IMR-90 (cell line): ENCODE results near the gene HMBS. TPM values are rescaled to one million over a fixed set of nuclear protein-coding genes. Genes with fewer than 3 reads are reported as not detected.

Experiments
- ATAC-seq: fragments of 200-7000 bp; cut with Tn5 transposase; 2 replicates; pipeline ENCODE4 v1.9.1; 2020; ENCODE audit warnings: low read depth, mild to moderate bottlenecking, moderate library complexity
- BruUV-seq: library from RNA; stranded (reverse); fragments of 400-500 nt; replicated peaks from 2 replicates; lab custom pipeline; 2021; lab: Mats Ljungman, UMichigan
- CTCF ChIA-PET: fragments of 300-600 bp; formaldehyde crosslinking; extraction: SDS; loops from one replicate; lab custom pipeline; 2021; ENCODE audit warnings: antibody characterized with exemption; lab: Yijun Ruan, JAX
- POLR2A ChIA-PET: fragments of 300-600 bp; sonication (Branson Sonifier 250); formaldehyde crosslinking; loops from one replicate; lab custom pipeline; 2022; ENCODE audit warnings: antibody characterized with exemption; ENCODE audit not compliant: unreplicated experiment; lab: Charles Lee
- DNase-seq: peaks from one replicate; pipeline ENCODE4 v3.0.0; 2013
- H2AFZ ChIP-seq: replicated peaks from 2 replicates; pipeline ENCODE3; 2013; ENCODE audit warnings: low read length, mild to moderate bottlenecking; ENCODE audit not compliant: poor library complexity
- H2AK5ac ChIP-seq: 2 replicates; pipeline ENCODE4 v1.6.1; 2013; ENCODE audit warnings: low read depth, low read length, inconsistent platforms
- H2AK9ac ChIP-seq: replicated peaks from 2 replicates; pipeline ENCODE3; 2013; ENCODE audit warnings: mild to moderate bottlenecking, low read depth, low read length, moderate library complexity; ENCODE audit not compliant: poor library complexity
- H2BK120ac ChIP-seq: 2 replicates; pipeline ENCODE4 v1.6.1; 2013; ENCODE audit warnings: low read depth, low read length, inconsistent platforms
- H2BK15ac ChIP-seq: 3 replicates; pipeline ENCODE4 v1.6.1; 2013; ENCODE audit warnings: low read depth, low read length, inconsistent platforms
- H2BK20ac ChIP-seq: 2 replicates; pipeline ENCODE4 v1.6.1; 2013; ENCODE audit warnings: low read depth, mild to moderate bottlenecking, inconsistent platforms, low read length, moderate library complexity
- H2BK5ac ChIP-seq: 2 replicates; pipeline ENCODE4 v1.6.1; 2013; ENCODE audit warnings: mild to moderate bottlenecking, low read depth, low read length, inconsistent platforms; ENCODE audit not compliant: poor library complexity, severe bottlenecking
- H3K14ac ChIP-seq: replicated peaks from 2 replicates; pipeline ENCODE4 v1.6.1; 2013; ENCODE audit warnings: low read depth, low read length, inconsistent platforms
- H3K18ac ChIP-seq: 2 replicates; pipeline ENCODE4 v1.6.1; 2013; ENCODE audit warnings: low read depth, low read length, control low read depth
- H3K23ac ChIP-seq: 2 replicates; pipeline ENCODE4 v1.6.1; 2013; ENCODE audit warnings: low read depth, low read length, inconsistent platforms
- H3K27ac ChIP-seq: 2 replicates; pipeline ENCODE4 v1.5.1; 2013; ENCODE audit warnings: mild to moderate bottlenecking, control low read depth, low read length; ENCODE audit not compliant: insufficient read depth
- H3K27me3 ChIP-seq: 2 replicates; pipeline ENCODE4 v1.6.1; 2013; ENCODE audit warnings: low read length; ENCODE audit not compliant: control insufficient read depth, insufficient read depth
- H3K36me3 ChIP-seq: 2 replicates; pipeline ENCODE4 v1.6.1; 2013; ENCODE audit warnings: low read length, mixed read lengths; ENCODE audit not compliant: control insufficient read depth, insufficient read depth
- H3K4ac ChIP-seq: 2 replicates; pipeline ENCODE4 v1.6.1; 2013; ENCODE audit warnings: low read depth, low read length, inconsistent platforms
- H3K4me1 ChIP-seq: 2 replicates; pipeline ENCODE4 v1.6.1; 2013; ENCODE audit warnings: low read length, mixed read lengths; ENCODE audit not compliant: control insufficient read depth, insufficient read depth
- H3K4me2 ChIP-seq: 2 replicates; pipeline ENCODE4 v1.6.1; 2013; ENCODE audit warnings: low read depth, mild to moderate bottlenecking, control low read depth, low read length, moderate library complexity
- H3K4me3 ChIP-seq: 2 replicates; pipeline ENCODE4 v1.5.1; 2013; ENCODE audit warnings: low read depth, mild to moderate bottlenecking, control low read depth, low read length, moderate library complexity; ENCODE audit not compliant: insufficient read depth
- H3K56ac ChIP-seq: 2 replicates; pipeline ENCODE4 v1.6.1; 2013; ENCODE audit warnings: low read length, inconsistent platforms; ENCODE audit not compliant: insufficient read depth; ENCODE audit errors: extremely low read depth
- H3K79me1 ChIP-seq, 2 experiments: 2 replicates each; pipeline ENCODE4 v1.6.1; 2013; ENCODE audit warnings: low read length in 2 of 2, inconsistent platforms in 1 of 2, low read depth in 1 of 2
- H3K9ac ChIP-seq: 2 replicates; pipeline ENCODE4 v1.6.1; 2013; ENCODE audit warnings: low read depth, low read length, control low read depth
- H3K9me1 ChIP-seq: 2 replicates; pipeline ENCODE4 v1.6.1; 2013; ENCODE audit warnings: low read length, inconsistent platforms; ENCODE audit not compliant: insufficient read depth
- H3K9me3 ChIP-seq: 2 replicates; pipeline ENCODE4 v1.6.1; 2013; ENCODE audit warnings: low read length; ENCODE audit not compliant: control insufficient read depth, insufficient read depth
- H4K20me1 ChIP-seq: 2 replicates; pipeline ENCODE4 v1.6.1; 2013; ENCODE audit warnings: low read length, inconsistent platforms; ENCODE audit not compliant: insufficient read depth
- H4K5ac ChIP-seq: 2 replicates; pipeline ENCODE4 v1.6.1; 2013; ENCODE audit warnings: mild to moderate bottlenecking, low read depth, low read length, control low read depth
- H4K8ac ChIP-seq, 2 experiments: 2 replicates each; pipeline ENCODE4 v1.6.1; 2013; ENCODE audit warnings: low read depth in 2 of 2, low read length in 2 of 2, control low read depth in 1 of 2, inconsistent platforms in 1 of 2
- H4K91ac ChIP-seq: 2 replicates; pipeline ENCODE4 v1.6.1; 2013; ENCODE audit warnings: low read depth, low read length, inconsistent platforms; ENCODE audit not compliant: insufficient read depth
- BHLHE40 ChIP-seq: fragments of 150-350 bp; IDR thresholded peaks from 2 replicates; pipeline ENCODE4 v1.6.1; 2016; ENCODE audit warnings: mild to moderate bottlenecking, low read depth, low read length
- CEBPB ChIP-seq: IDR thresholded peaks from 2 replicates; pipeline ENCODE4 v1.6.1; 2012; ENCODE audit warnings: low read depth, low read length, improper control_type of control experiment
- CHD1 ChIP-seq: IDR thresholded peaks from 2 replicates; pipeline ENCODE4 v1.6.1; 2012; ENCODE audit warnings: low read depth, low read length, improper control_type of control experiment
- ELK1 ChIP-seq: fragments of 150-350 bp; IDR thresholded peaks from 2 replicates; pipeline ENCODE4 v1.6.1; 2016; ENCODE audit warnings: low read depth, mild to moderate bottlenecking, low read length, moderate library complexity, borderline replicate concordance
- FOS ChIP-seq: fragments of 150-350 bp; IDR thresholded peaks from 2 replicates; pipeline ENCODE4 v1.6.1; 2016; ENCODE audit warnings: low read depth, low read length
- MAFK ChIP-seq: IDR thresholded peaks from 2 replicates; pipeline ENCODE4 v1.6.1; 2012; ENCODE audit warnings: low read depth, low read length, improper control_type of control experiment
- MAZ ChIP-seq: IDR thresholded peaks from 2 replicates; pipeline ENCODE4 v1.6.1; 2012; ENCODE audit warnings: low read depth, mild to moderate bottlenecking, low read length, improper control_type of control experiment, moderate library complexity, borderline replicate concordance
- MXI1 ChIP-seq: IDR thresholded peaks from 2 replicates; pipeline ENCODE4 v1.6.1; 2012; ENCODE audit warnings: low read depth, mild to moderate bottlenecking, low read length, moderate library complexity, borderline replicate concordance
- NFE2L2 ChIP-seq: fragments of 150-350 bp; IDR thresholded peaks from 2 replicates; pipeline ENCODE4 v1.6.1; 2016; ENCODE audit warnings: low read depth, mild to moderate bottlenecking, low read length
- POLR2A ChIP-seq: IDR thresholded peaks from 2 replicates; pipeline ENCODE4 v1.6.1; 2012; ENCODE audit warnings: mild to moderate bottlenecking, low read depth, low read length
- RAD21 ChIP-seq: IDR thresholded peaks from 2 replicates; pipeline ENCODE4 v1.6.1; 2012; ENCODE audit warnings: low read length, improper control_type of control experiment
- RCOR1 ChIP-seq: IDR thresholded peaks from 2 replicates; pipeline ENCODE4 v1.6.1; 2012; ENCODE audit warnings: mild to moderate bottlenecking, low read length, improper control_type of control experiment; ENCODE audit not compliant: insufficient replicate concordance
- RFX5 ChIP-seq: IDR thresholded peaks from 2 replicates; pipeline ENCODE4 v1.8.0; 2012; ENCODE audit warnings: low read depth, mild to moderate bottlenecking, low read length, moderate library complexity
- WGBS, 2 experiments: methylation state at CpG; one replicate each; pipeline versions ENCODE4 v1.1.5 to v1.1.7; 2013; ENCODE audit warnings: missing lambda C conversion rate in 2 of 2; ENCODE audit not compliant: insufficient read length in 1 of 2; ENCODE audit errors: extremely low coverage in 2 of 2; 5-methylcytosine and 5-hydroxymethylcytosine counted together
- dilution Hi-C: fragments of 300-500 bp; cut with HindIII; formaldehyde crosslinking; loops from one replicate; pipeline ENCODE4 v1.14.3; 2018; ENCODE audit warnings: low sequenced_read_pairs; ENCODE audit not compliant: unreplicated experiment
- in situ Hi-C: fragments of 300-500 bp; cut with MboI; formaldehyde crosslinking; loops from 3 replicates; pipeline ENCODE4 v1.14.3; 2019; ENCODE audit warnings: low sequenced_read_pairs, inconsistent platforms, mixed read lengths
- intact Hi-C: fragments of 100-400 bp; cut with micrococcal nuclease; formaldehyde crosslinking; loops from 2 replicates; pipeline ENCODE4 v1.10.0; 2022
- polyA plus RNA-seq, 3 experiments: library from polyadenylated mRNA; depleted of rRNA; stranded (reverse); fragments of >200 nt; gene quantifications; 2 replicates each; pipeline ENCODE4 v1.2.3, GENCODE V29; 2012; ENCODE audit warnings: low replicate concordance in 1 of 3
- total RNA-seq: library from RNA; depleted of rRNA; stranded (reverse); fragments of >200 nt; gene quantifications from 2 replicates; pipeline ENCODE4 v1.2.3, GENCODE V29; 2012
- TF ChIP-seq, protein P1 (sequence below): fragments of 150-350 bp; IDR thresholded peaks from 2 replicates; pipeline ENCODE4 v1.6.1; 2017; ENCODE audit warnings: mild to moderate bottlenecking, antibody characterized with exemption, low read length, low read depth
- TF ChIP-seq, protein P2 (sequence below): conservative IDR thresholded peaks from 2 replicates; pipeline ENCODE4 v1.5.1; 2012; ENCODE audit warnings: mild to moderate bottlenecking, low read depth, low read length, improper control_type of control experiment

HMBS gene
- total and polyA plus RNA-seq, 2 of the 4 experiments (the other 2 are of a cell fraction), result 17.9 to 59.5 TPM

DNA sequence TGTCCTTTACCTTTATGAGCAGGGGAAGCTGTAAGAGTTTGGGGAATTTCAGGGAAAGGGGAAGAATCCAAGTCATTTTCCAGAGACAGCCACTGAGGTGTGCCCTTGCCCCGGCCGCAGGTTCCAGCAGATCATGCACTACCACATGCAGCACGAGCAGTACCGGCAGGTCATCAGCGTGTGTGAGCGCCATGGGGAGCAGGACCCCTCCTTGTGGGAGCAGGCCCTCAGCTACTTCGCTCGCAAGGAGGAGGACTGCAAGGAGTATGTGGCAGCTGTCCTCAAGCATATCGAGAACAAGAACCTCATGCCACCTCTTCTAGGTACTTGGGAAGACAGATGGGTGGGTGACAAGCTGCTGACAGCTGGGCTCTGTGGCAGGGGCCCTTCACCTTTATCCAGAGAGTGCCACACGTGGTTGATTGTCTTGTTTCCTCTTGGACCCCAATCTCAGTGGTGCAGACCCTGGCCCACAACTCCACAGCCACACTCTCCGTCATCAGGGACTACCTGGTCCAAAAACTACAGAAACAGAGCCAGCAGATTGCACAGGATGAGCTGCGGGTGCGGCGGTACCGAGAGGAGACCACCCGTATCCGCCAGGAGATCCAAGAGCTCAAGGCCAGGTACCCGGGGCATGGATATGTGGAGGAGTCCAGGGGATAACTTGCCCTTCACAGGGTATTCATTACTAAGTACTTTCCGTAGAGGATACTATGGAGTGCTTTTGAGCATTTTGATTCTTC lies 5.8 kb upstream of the HMBS start:
- Histone ChIP-seq H3K9ac (no peak overlapping the region), H3K9me3 (no peaks in the 10 kb centered on the region), H4K8ac (no peak overlapping the region), H2BK20ac (no peak overlapping the region), H3K4ac (no peak overlapping the region), H2BK120ac (no peak overlapping the region), H4K91ac (no peak overlapping the region), H3K4me3 (no peak overlapping the region), H2BK15ac (no peak overlapping the region), H3K14ac (no peak overlapping the region), H2AK9ac (no peak overlapping the region), H2AK5ac (no peak overlapping the region), H3K79me1 (0 out of 4 replicates have a peak, but pooled peaks cover 0 to under 1% of the 10 kb centered on the region in 2 experiments), H4K5ac (no peak overlapping the region), H3K9me1 (no peaks in the 10 kb centered on the region), H3K23ac (no peak overlapping the region), H3K27me3 (no peaks in the 10 kb centered on the region), H3K4me1 (no peaks in the 10 kb centered on the region), H3K4me2 (no peak overlapping the region), H2AFZ (no peak overlapping the region), H3K18ac (no peak overlapping the region), H3K56ac (no peak overlapping the region), H4K20me1 (no peaks in the 10 kb centered on the region), H3K27ac (no peak overlapping the region), H2BK5ac (no peak overlapping the region), H3K36me3 (peaks cover 56% of the 10 kb centered on the region)
- dilution Hi-C loops, result no loop called here
- WGBS, 2 experiments, result 81% methylated on average over 8 of the region's 19 CpGs; no CpG with 5 or more reads in 1 of the 2 experiments
- ChIA-PET CTCF (no interaction called here), POLR2A (interaction anchor here (1.1 kb wide), 1 partner anchor 11 kb away, joined by 3 read pairs; the partner anchor contains the start of gene VPS11)
- in situ Hi-C loops, result no loop called here
- ATAC-seq, result no peak
- BruUV-seq, result TSS peak; percentile 54
- no peak for TF ChIP-seq RFX5
- TF ChIP-seq BHLHE40, result no peak
- no peak for TF ChIP-seq RAD21
- TF ChIP-seq CHD1, result no peak
- TF ChIP-seq, protein P1, sequence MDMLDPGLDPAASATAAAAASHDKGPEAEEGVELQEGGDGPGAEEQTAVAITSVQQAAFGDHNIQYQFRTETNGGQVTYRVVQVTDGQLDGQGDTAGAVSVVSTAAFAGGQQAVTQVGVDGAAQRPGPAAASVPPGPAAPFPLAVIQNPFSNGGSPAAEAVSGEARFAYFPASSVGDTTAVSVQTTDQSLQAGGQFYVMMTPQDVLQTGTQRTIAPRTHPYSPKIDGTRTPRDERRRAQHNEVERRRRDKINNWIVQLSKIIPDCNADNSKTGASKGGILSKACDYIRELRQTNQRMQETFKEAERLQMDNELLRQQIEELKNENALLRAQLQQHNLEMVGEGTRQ, result no peak
- TF ChIP-seq MXI1, result no peak
- no peak for TF ChIP-seq MAZ
- TF ChIP-seq ELK1, result no peak
- TF ChIP-seq FOS, result no peak
- TF ChIP-seq POLR2A, result no peak
- no peak for TF ChIP-seq MAFK
- no peak for TF ChIP-seq CEBPB
- TF ChIP-seq, protein P2, sequence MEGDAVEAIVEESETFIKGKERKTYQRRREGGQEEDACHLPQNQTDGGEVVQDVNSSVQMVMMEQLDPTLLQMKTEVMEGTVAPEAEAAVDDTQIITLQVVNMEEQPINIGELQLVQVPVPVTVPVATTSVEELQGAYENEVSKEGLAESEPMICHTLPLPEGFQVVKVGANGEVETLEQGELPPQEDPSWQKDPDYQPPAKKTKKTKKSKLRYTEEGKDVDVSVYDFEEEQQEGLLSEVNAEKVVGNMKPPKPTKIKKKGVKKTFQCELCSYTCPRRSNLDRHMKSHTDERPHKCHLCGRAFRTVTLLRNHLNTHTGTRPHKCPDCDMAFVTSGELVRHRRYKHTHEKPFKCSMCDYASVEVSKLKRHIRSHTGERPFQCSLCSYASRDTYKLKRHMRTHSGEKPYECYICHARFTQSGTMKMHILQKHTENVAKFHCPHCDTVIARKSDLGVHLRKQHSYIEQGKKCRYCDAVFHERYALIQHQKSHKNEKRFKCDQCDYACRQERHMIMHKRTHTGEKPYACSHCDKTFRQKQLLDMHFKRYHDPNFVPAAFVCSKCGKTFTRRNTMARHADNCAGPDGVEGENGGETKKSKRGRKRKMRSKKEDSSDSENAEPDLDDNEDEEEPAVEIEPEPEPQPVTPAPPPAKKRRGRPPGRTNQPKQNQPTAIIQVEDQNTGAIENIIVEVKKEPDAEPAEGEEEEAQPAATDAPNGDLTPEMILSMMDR, result no peak
- no peak for TF ChIP-seq RCOR1
- TF ChIP-seq NFE2L2, result no peak
- intact Hi-C loops, result no loop called here
- no peak for DNase-seq
